GM18951 (cell line): Measurements from ENCODE around the gene SULF2.

Experiments
- POLR2A ChIP-seq: IDR thresholded peaks from 4 replicates; pipeline ENCODE4 v1.6.1; 2011; ENCODE audit warnings: mild to moderate bottlenecking; ENCODE audit not compliant: insufficient read length, insufficient read depth; ENCODE audit errors: extremely low read depth
- in situ Hi-C: fragments of 300-500 bp; cut with MboI; formaldehyde crosslinking; loops from one replicate; pipeline ENCODE4 v1.12.0; 2022; ENCODE audit warnings: low sequenced_read_pairs, mixed read lengths, inconsistent platforms; ENCODE audit not compliant: unreplicated experiment

Gene SULF2

DNA sequence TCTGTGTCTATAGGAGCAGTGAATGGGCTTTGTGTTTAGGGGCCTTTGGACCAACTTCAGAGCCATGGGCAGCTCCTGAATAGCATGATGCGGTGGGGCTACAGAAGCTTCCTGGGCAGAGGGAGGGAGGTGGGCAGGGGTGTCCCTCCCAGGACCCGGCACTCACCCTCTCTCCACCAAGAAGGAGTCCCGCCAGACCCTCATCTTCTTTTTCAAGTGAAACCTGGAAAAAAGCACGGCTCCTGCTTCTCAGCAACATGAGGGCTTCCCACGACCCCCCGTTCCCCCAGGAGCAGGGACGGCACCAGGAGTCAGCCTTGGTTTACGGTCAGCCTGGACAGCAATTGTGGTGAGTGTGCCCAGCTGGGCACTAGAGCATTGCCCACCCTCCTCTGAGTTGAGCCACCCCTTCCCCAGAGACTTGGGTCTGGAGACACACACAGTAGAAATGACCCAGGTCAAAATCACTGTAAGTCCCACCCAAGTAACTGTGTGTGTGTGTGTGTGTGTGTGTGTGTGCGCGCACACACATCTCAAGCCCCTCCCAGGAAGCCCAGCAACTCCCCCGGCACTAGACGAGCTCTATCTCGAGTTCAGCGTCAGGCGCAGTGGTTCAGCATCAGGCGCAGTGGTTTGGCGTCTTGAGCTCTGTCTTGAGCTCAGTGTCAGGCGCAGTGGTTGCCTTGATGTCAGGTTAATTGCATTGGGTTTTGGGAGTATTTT, 108.2 kb downstream of the SULF2 start:
- in situ Hi-C loops: loop anchor here (25.0 kb wide), 1 partner anchor 935 kb away; no protein-coding TSS in a partner anchor

DNA sequence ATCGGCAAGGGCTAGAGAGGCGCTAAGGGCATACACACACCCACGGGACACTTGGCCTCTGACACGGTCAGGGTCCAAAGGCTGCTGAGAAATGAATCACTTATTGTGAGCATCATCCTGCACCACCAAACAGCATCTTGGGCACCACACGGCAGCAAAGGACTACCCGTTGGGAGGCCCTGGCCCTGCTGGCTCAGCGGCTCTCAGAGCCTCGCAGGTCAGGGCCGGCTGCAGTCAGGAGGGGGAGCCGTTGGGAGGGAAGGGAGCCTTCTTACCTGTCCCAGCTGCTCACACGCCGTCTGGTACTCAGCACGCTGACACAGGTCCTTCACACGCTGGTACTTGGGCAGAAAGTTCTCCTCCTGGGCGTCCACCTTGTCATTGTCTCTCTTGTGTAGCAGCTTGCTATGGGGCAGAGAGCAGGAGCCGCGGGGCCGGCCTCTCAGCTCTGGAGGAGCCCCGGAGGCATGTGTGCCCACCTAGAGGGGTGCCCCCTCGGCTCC, 109.0 kb downstream of the SULF2 start:
- in situ Hi-C loops: loop anchor here (25.0 kb wide), 1 partner anchor 936 kb away; no protein-coding TSS in a partner anchor
- no peak for TF ChIP-seq POLR2A

More for the DNA sequence above, 108.2 kb downstream of the SULF2 start:
- no peak for TF ChIP-seq POLR2A

DNA sequence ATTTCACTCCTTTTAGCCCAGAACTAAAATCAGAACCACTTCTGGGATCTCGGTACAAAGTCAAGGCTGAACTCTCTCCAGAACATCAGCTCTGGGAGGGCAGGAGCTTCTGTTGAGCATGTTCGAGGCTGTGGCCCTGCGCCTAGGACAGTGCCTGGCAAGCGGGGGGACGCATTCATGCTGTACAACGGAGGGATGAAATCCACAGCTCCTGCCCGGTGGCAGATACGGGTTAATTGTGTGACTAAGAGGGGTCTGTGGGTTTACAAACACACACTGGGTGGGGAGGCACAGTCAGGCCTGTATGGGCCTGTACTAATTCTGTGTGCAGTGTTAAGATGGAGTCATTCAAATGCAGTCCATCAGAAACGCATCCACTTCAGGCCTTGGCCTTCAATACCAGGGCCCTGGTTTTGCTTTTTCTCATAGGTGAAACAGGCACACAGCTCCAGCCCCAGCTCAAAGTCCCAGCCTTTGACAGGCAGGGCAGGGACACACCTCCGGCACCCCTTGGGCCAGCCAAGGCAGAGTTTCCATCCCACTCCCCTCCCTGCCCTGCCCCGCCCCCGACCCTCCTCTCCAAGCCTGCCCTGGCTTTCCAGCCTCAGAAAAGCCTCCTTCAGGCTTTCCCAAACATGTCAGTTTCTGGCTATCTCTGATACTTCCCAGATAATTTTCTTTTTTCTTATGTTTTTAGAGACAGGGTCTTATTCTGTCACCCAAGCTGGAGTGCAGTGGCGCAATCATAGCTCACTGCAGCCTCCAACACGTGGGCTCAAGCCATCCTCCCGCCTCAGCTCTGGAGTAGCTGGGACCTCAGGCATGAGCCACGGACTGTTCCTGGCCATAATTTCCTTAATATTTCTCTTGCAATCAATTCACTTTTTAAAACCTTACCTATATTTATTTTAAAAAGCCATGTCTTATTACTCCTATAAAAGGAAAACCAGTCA, 109.8 kb downstream of the SULF2 start:
- no peak for TF ChIP-seq POLR2A
- in situ Hi-C loops: loop anchor here (25.0 kb wide), 1 partner anchor 937 kb away; no protein-coding TSS in a partner anchor

DNA sequence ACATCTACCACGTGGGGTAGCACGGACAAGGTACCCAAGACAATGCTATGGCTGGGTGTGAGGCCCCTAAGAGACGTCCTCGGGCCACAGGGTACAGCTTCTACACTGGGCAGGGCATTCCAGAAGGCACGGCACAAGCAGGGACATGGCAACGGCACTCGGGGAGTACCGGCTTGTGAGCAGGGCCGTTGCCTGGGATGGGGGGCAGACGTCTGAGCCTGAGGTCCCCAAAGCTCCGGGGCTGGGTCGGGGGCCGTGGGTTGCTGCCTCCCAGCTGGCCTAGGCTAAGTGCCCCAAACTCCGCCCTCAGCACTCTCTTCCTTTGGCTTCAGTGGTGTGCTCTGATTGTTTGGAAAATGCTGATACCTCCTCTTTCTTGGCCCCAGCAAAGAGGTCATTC, 110.6 kb downstream of the SULF2 start:
- in situ Hi-C loops: loop anchor here (25.0 kb wide), 1 partner anchor 938 kb away; no protein-coding TSS in a partner anchor
- no peak for TF ChIP-seq POLR2A

DNA sequence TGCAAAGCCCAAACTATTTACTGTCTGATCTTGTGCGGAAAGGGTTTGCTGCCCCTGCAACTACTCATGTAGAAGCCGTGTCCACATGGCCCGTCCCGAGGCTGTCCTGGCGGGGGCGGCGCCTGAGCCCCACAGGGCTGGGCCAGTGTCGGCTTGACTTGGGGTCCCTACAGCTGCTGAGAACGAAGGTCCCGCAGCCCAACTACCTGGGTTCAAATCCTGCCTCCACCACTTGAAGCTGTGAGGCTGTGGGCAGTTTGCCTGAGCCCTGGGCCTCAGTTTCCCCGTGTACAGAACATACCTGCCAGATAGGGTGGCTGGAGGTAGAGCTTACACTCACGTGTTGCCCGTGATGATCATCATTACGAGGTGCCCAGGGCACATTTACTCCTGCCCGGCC, 111.1 kb downstream of the SULF2 start:
- in situ Hi-C loops: no loop called here
- TF ChIP-seq POLR2A: no peak

DNA sequence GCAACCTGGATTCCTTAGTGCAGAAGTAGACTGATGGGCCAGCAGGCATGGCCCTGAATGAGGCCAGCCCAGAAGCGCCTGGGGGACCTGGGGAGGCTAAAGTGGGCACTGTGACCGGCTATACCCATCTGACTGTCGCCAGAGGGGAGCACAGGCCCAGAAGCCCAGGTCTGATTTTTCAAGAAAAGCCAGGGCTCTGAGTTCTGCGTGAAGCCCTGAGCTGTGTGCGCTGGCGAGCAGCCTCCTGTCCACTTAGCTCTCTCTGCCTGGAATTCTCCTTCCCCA, 111.7 kb downstream of the SULF2 start:
- in situ Hi-C loops: no loop called here
- TF ChIP-seq POLR2A: no peak

DNA sequence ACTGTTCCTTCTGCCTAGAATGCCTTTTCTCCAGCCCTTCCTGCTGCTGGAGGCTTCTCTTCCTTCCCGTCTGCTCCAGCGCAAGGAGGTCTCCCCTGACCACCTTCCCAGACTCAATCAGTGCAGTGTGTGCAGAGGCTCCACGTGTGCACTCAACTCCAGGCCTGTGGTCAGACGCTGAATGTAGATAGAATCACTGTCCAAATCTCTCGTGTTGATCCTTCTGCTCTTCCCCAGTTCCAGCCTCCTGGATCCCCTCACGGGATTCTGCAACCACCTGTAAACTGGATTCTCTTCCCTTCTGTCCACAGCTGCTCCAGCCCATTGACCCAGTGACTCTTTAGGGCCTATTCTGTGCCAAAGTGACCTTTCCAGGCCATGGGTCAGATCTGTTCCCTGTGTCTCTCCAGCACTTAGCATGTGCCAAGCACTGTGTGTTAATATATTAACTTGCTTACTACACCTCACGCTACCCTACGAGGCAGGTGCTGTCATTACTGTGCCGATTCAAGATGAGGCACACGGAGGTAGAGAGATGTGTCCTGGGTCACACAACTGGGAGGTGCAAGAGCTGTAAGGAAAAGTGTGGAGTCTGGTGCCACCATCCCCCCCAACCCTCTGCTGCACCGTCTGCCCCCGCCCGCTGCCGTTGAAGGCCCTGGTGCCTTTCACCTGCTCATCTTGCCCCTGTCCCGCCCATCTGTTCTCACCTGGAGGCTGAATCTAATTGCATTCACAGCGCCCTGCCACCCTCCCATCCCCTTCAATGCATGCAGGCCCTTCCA, 112.2 kb downstream of the SULF2 start:
- no peak for TF ChIP-seq POLR2A
- in situ Hi-C loops: no loop called here

DNA sequence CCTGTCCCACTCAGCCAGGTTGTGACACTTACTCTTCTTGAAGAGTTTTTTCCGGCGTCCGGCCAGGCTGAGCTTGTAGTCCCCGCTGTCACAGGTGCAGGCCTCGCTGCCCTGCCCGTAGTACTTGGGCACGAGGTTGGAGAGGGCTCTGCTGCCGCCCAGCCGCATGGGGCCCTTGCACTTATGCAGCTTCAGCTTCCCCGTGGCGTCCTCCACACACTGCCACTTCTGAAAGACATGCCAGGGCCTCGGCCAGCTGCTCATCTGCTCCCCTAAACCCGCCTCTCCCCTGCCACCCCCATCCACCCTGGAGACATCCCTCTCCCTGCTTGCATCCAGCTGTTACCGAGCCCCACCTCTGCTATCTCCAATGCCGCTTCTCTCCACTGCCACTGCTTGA, 113.1 kb downstream of the SULF2 start:
- in situ Hi-C loops: no loop called here
- TF ChIP-seq POLR2A: no peak

DNA sequence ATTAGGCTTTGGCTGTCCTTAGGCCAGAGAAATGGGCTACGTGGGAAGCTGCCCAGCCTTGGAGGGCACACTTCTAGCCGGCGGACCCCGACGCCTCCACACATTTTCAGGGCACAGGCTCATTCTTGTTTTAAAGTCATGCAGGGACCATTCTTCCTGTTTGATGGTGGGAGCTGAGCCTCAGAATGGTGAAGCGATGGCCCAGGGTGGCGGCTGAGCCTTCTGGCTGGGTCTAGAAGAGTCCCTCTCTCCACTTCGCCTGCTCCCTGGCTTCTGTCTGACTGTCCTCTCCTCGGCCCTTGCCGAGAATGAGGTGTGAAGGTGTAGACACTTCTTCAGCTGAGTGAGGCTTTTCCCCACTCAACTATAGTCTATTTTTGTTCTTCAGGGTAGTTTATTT, 114.4 kb downstream of the SULF2 start:
- TF ChIP-seq POLR2A: no peak
- in situ Hi-C loops: no loop called here

DNA sequence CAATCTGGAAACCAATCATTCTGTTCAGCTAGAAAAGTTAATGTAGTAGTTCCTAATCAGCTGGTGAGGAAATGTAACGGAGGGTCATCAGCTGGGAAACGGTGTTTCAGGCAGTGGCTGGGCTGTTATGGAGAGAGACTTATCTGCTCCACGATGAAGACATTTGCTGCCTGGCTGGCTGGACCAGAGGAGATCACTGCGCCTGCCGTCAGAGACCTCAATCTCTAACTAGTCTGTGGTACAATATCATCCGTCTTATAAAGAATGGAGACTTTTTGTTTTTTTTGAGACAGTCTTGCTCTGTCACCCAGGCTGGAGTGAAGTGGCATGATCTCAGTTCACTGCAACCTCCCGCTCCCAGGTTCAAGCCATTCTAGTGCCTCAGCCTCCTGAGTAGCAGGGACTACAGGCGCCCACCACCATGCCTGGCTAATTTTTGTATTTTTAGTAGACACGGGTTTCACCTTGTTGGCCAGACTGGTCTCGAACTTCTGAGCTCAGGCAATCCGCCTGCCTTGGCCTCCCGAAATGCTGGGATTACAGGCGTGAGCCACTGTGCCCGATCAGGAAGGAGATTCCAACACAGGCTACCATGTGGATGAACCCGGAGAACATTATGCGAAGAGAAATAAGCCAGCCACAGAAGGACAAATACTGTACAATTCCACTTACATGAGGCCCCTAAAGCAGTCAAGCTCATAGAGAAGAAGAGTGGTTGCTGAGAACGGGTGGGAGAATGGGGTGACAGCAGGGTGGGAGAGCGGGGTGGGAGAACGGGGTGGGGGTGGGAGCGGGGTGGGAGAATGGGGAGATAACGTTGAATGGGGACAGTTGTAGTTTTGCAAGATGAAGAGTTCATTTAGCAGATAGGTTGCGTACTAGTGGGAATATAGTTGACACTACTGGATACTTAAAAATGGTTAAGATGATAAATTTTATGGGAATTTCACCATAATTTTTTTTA, 115.1 kb downstream of the SULF2 start:
- in situ Hi-C loops: no loop called here
- no peak for TF ChIP-seq POLR2A

DNA sequence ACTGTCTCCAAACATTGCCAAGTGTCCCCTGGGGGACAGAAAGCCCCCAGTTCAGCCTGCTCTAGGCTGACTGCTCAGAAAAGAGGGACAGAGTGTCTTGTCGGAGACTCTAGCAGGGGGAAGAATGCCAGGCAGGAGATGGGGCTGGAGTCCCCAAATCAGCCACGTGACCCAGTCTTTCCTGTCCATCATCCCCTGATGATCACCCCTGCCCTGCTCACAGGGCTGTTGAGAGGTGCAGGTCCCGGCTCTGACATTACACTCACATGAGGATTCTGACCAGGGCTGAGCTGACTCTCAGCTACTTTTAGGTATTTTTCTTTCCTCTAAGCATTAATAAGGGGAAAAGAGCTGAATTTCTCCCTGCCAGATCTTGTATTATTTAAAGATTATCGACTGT, 115.8 kb downstream of the SULF2 start:
- in situ Hi-C loops: no loop called here
- TF ChIP-seq POLR2A: no peak

DNA sequence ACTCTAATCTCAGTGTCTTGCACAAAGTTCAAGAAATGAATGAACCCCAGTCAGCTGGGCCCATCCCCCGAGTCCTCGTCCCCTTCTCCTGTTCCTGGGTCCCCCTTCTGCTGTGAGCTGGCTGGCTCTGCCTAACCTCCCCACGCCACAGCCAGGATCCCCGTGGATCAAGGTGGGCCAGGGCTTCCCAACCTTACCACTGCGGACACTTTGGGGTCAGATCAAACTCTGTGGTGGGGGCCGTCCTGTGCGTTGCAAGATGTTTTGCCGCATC, 116.2 kb downstream of the SULF2 start:
- TF ChIP-seq POLR2A: no peak
- in situ Hi-C loops: no loop called here

DNA sequence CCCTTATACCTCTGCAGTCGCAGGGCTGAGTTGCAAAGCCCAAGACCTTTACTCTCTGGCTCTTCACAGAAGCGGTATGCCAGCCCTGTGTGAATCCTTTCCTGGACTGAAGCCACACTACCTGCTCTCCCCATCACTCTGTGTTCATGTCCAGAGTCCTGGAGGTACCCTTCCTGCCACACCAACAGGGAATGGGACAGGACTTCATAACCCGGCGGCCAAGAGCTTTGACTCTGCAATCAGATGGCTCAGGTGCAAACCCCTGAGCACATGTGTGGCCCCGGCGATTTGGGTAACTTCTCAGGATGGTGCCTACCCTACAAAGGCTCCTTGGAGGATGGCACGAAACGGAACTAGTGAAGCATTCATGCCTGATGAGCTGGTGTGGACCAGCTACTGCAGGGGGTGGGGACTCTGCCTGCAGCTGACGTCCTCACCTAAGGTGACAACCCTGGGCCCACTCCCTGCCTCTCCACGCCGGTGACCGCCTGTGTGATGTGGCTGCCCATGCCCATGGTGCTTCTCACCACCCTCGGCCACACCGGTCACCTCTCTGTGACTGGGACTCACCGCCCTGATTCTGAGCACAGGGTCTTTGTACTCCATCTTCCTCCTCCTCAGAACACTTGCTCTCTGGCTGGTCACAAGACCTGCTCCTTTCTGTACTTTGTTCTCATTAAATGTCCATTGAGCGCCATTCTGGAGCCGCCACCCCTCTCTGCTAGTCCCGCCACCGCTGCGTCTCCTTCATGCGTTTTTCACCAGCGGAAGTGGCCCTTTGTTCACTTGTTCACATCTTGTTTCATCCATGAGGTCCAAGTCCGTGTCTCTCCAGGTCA, 116.7 kb downstream of the SULF2 start:
- TF ChIP-seq POLR2A: no peak
- in situ Hi-C loops: no loop called here
